Measurements from ENCODE around the gene APOA5.

The APOA5 gene

DNA sequence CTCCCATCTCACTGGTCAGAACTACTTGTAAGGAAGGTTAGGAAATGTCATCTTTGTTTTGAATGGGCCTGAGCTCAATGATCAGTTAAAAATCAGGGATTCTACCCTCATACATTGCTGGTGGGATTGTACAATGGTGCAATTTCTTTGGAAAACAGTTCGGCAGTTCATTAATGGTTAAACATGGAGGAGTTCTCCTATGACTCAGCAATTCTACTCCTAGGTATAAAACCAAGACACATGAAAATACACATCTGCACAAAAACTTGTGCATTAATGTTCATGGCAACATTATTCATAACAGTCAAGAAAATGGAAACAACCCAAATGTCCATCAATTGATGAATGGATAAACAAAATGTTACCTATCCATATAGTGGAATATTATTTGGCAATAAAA is 4.9 kb upstream of the APOA5 start:
- DNase-seq: no peak

DNA sequence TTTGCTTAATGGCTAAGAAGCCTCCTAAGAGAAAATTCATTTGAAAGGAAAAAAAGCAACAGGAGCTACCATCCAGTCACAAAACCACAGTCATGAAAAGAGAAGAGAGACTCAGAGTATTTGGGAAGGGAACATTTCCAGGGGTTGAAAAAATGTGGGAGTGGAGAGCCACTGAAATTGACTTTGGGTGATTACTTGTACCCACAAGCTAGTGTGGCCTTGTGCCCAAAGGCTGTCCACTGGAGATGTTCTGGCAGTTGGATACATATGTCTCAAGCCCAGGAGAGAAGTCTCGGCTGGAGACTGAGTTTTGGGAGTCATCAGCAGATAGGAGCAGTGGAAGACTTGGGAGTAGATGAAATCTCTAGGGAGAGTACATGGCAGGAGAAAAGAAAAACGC is 3.2 kb upstream of the APOA5 start:
- DNase-seq: no peak

DNA sequence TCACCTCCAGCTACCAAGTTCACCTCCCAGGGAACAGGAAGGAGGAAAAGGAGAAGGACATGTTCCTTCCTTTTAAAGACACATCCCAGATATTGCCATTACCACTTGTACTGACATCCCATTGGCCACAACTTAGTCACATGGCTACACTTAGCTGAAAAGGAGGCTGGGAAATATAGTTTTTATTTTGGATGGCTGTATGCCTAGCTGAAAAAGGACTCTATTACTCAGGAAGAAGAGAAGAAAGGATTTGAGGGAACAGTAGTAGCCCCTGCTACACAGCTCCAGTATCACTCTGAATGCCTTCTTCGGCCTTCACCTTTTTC is 2.1 kb upstream of the APOA5 start:
- DNase-seq: no peak

DNA sequence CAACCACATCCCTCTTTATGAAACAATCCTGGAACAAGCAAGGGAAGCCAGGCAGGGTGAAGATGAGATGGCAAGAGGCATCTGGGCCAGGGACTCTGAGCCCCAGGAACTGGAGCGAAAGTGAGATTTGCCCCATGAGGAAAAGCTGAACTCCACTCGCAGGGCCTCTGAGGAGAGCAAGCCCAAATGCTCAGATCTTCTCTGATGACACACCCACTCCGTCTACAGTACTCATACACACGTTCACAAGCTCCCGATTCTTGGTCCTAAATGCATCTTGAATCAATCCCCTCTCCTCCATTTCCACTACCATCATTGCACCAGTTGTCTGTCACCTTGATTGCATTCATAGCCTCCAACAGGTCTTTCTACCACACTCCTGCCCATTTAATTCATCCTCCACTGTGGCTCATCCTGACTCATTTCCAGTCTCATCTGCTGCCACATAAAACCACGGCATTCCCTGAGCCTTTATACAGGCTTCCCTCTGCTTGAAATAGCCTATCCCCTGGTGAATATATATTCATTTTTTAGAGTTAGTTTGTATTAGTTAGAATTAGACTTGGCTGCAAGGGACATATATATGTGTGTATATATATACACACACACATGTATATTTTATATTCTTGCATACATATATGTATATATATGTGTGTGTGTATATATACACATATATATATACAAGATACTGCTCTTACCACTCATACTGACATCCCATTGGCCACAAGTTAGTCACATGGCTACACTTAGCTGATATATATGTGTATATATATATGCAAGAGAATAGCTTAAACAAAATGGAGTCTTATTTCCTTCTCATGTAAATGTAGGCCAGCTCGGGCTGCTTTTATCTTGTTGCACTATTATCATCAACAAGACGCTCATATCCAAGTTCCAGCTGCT is 1.4 kb upstream of the APOA5 start:
- no peak for DNase-seq

DNA sequence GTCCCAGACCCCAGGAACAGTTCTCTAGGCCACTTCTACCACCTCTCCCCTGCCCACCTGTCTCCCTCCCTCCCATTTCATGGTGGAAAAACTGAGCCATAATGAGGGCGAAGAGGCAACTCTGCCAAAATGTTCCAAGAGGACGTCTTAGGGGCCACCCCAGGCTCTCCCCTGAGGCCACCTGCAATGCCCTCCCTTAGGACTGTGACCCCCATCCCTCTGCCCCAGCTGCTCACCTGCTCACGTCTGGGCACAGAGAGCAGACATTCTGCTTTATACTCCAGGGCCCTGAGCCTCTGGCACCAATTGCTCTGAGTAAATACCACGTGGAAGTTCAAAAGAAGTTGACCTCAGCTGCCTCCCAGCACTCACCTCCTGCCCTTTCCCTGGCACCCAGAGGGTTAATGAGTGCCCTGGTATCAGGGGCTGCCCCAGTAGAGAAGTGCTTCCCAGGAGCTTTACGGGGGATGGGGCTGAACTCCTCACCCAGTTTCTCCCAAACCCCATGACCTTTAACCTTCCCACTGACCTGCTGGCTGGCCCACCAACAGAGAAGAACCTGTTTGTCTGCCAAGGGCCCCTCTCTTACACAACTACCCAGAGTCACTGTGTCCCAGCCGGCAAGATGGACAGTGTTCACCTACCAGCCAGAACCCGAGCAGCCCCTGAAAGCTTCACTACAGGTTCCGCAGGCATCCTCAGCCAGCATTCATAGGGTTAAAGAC is 627 bp upstream of the APOA5 start:
- no peak for DNase-seq

DNA sequence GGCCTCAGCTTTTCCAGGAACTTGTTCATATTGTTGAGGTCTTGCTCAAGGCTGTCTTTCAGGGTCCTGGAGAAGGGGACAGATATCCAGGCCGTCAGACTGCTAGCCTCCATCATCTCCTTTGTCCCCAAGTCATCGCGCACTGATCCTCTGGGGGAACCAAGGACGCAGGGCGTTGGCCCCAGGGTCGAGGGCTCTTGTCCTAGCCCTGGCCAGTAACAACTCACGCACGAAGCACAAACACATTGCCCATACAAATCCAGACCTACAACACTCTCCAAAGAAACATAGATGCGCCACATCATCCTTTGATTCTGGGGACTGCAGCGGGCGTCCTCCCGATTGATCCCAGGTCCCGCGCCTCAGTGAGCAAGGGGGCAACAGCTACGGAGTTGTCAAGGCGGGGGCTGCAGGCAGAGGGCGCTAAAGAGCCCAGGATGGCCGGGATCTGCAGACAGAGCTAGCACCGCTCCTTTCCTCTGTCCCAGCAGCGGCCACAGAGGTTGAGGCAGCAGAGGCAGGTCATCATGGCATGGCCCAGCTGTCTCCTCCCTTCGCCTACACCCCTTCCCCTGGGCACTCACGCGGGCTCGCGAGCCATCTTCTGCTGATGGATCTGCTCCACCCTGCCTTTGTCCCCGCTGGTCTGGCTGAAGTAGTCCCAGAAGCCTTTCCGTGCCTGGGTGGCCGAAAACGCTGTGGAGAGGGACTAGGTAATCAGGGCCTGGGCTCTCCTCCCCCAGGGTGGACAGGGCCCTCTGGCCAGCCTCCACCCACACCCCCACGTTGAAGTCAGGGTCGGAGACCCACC is 472 bp downstream of the APOA5 start:
- DNase-seq: peak; percentile 92

DNA sequence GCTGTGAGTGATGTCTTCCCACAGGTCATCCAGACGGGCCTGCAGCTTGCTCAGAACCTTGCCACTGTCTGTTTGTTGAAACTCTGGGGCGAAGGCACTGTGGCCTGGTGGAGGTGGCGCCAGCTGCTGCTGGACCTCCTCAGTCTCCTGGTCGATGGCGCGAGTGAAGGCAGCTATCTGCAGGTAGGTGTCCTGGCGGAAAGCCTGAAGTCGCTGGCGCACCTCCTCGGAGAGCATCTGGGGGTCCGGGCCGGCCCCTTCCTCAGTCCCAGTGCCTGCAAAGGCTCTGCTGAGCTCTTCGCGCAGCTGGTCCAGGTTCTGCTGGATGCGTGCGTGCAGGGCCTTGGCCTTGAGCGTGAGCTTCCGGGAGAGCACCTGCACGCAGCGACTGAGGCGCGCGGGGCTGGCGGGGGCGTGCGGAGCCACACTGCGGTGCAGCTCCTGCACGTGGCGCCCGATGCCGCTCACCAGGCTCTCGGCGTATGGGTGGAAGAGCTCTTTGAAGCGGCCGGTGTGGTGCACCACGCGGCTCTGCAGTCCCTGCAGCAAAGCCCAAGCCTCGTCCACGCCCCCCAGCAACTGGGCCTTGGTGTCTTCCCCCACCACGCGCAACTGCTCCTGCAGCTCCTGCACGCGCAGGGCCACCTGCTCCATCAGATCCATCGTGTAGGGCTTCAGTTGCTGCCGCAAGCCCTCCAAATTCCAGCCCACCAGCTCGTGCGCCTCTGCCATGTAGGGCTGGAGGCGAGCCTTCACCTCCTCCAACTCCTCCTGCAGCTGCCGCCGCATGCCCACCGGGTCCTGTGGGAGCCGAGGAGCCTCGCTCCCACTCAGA is 1.3 kb downstream of the APOA5 start:
- no peak for DNase-seq

DNA sequence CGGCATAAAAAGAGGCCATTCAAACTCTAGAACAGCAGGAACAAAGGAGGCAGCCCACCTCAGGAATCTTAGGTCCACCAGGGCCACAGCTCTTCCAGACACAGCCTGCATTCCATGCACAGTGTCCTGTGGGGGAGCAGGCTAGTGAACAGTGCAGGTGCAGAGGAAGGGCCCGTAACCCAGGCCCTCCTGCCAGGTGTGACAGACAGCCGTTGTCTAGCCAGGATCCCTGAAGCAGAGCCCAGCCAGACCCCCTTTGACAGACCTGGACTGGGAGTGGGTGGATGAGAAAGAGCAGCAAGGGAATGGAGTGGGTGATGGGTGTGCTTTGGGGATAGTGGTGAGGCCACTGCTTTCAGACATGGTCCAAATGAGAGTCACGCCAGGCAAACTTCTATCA is 2.7 kb downstream of the APOA5 start:
- DNase-seq: no peak

DNA sequence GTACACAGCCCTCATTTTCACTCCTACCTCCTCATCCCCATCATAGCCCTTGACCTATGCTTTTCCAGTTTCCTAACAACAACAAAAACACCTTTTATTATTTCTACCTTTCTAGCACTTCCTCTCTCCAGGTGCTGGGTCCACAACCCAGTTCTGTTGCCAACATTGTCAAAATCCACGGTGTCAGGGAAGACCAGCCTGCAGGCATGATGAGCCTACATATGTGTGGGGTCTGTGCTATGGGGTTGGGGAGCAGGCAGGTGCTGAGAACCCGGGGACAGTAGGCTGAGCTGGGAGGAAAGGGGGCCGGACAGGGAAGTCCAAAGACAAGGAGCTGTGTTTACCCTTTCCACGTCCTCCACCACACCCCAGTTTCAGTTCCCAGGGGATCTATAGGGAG is 3.1 kb downstream of the APOA5 start:
- DNase-seq: no peak

DNA sequence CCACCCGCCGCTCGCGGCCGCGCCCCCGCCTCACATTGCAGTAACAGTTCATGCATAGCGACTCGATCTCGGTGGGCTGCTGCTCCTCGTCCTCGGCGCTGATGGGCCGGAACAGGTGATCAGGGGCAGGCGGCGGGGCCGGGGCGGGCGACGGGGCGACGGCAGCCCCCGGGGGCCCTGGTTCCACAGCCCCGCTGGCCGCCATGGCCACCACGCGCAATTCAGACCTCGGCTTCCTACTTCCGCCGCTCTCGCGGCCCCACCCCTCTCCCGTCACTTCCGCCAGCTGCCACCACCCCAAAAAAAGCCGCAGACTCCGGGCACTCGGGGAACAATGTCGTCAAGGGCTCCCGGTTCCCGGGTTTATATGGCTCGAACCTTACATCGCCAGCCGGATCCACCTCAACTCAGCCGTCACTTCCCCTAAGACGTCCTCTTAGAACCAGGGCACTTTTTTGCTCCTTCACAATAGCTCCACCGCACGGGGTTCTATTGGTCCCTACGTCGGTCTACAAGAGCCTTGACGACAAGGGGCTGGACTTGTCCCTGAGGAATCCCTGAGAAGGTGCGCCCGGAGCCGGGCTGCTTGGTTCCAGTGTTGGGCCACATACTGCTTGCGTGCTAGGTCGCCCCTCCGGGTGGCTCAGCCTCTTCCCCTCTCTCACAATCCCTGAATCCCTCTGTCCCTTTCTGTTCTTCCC is 3.7 kb downstream of the APOA5 start, which contains the start of gene ZPR1:
Gene ZPR1, minus strand, starts transcription at position 238 of the 701 bp plus-strand sequence. Its CDS starts 33 bp downstream, at position 205.
- DNase-seq: peak; percentile 91

DNA sequence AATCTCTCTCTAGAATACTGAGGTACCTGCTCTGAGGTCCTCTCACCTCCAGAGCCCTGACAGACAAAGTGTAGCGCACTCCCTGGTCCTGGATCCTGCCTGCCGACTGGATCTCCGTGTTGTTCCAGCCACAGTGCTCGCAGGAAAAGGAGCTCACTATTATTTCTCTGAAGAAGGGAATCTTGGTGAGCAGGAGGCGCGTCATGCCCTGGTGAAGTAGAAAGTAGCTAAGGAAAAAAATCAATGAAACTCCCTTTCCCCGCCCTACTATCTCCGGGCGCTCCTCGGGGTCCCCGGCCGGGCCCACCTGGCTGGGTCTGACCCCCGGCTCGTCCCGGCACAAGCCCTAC is 4.3 kb downstream of the APOA5 start:
- DNase-seq: no peak

DNA sequence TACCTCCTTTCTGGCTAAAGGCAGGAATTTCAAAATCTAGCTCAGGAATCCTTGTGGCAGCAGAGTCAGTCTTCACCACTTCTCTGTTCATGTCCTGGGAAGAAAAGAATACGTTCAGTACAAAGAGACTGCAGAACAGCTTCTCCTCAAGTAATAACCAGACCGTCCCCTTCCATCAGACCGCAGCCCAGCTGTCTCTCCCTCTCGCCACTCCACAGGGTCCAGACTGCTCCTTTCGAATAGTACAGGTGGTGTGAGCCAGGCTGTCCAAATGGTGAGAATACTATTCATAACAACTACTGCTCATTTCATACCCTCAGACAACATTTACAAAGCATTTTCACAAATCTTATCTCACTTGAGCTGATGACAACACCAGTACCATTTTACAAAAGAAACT is 4.7 kb downstream of the APOA5 start:
- DNase-seq: no peak

DNA sequence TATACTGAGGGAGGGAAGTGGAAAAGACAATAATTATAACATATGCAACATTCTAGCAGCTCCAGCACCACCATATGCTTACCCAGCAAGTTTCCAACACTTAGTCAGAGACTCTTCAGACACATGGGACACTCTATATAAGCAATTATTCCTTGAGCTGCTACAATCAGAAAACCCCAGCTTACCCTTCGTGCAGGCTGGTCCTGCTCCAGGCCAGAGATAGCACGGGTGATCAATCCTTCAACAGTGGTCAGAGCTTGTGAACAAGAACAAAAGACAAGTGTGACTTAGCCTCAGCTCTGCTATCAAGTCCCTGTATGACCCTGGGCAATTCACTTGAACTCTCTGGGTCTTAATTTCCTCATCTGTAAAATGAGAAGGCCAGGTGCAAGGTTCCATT is 5.4 kb downstream of the APOA5 start:
- no peak for DNase-seq

DNA sequence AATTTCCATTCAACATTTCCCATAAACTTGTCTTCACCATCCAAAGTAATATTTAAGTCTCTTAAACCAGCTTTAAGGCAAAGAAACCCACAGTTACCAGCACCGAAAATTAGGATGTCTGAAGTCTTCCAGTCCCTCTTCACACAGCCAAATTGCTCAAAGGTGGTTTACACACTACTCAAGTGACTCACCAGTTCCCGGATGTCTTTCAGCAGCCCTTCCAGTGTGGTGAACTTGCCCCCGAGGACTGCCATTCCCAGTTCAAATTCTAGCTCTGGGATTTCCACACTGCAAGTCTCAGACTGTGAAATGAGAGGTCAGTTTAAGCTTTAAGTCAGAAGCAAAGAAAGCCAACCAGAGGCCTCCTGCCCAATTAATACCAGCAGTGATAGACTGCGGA is 9.0 kb downstream of the APOA5 start:
- DNase-seq: peak; percentile 47

DNA sequence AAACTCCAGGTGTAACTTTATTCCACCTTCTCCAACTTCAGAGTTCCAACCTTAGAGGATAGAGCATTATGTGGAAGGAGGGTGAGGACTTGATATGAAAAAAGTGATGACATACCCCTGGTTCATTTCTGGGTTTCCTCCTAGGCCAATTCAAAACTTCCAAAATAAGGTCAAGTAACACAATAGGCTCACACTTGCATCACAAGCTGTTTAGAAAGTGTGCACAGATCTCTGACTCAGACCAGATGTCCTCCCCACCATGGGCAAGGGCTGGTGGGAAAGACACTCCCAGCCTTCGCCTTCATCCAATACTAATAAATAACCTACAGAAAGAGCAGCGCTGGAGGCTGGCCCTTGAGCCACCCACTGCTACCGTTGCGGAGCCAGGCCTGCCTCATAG is 13.1 kb downstream of the APOA5 start:
- no peak for DNase-seq

DNA sequence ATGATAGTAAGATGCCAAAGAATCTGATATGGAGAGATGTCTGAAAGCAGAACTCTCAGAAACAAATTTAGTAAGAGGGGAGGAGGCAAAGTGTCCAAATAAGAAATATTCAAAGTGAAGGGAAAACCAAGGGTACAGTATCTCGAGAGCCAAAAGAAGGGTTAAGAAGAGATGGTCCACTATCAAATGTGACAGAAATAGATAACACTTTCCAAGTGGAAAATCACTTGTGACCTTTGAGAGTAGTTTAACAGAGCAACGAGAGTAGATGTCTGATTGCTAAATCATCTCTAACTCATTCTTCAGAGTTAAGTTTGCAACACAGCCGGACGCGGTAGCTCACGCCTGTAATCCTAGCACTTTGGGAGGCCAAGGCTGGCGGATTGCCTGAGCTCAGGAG is 14.6 kb downstream of the APOA5 start:
- no peak for DNase-seq

DNA sequence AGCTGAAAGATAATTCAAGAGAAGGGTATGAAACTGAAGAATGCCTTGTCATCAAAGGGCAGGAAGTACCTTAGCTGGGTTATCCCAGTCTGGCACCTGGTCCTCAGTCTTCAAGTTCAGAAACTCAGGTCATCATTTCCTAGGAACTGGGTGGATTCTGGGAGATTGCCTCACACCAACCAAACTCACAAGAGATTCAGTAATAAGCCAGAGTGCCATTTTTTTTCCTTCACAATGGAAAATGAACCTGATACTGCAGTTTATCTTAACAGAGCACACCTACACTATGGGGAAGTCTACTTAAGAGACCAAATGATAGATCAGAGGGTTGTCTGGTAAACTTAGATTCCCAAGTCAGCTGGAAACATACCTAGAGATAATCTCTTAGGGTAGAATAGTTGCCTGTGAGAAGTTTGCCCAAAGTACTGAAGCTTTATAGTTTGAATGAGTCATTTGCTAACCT is 15.1 kb downstream of the APOA5 start:
- no peak for DNase-seq

DNA sequence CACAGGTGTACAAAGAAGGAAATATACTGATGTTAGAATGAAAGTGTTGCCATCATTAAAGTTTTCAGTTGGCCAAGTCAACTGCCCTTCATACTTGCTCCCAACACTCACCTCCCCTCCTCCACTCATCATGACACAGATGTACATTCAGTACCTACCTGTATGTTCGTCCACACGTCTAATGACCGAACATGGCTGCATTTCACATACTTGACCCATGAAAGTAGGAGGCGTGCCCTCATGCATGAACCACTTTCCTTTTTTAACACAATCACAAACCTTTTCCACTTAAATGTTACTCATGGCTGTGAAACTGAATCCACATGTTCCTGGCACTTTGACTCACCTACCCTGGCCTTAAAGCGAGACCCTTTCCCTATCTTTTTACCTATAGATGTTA is 15.7 kb downstream of the APOA5 start:
- no peak for DNase-seq

DNA sequence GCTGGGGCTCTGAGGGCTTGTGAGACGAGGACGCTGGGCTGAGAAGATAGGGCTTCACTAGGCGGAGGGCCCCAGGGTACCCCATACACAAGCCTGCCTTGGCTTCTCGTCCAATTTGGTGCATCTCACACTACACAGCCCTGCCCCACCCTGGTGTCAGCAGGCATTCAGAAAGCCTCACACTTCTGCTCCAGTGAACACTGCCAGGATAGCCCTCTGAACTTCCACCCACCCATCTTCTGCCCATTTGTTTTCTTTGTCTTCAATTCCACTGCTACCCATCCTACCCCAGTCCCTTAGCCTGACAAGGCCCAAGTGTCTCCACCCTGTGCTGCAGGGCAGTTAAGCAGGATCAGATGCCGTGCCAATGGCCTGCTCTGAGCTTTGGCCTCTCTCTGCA is 17.0 kb downstream of the APOA5 start:
- DNase-seq: no peak

DNA sequence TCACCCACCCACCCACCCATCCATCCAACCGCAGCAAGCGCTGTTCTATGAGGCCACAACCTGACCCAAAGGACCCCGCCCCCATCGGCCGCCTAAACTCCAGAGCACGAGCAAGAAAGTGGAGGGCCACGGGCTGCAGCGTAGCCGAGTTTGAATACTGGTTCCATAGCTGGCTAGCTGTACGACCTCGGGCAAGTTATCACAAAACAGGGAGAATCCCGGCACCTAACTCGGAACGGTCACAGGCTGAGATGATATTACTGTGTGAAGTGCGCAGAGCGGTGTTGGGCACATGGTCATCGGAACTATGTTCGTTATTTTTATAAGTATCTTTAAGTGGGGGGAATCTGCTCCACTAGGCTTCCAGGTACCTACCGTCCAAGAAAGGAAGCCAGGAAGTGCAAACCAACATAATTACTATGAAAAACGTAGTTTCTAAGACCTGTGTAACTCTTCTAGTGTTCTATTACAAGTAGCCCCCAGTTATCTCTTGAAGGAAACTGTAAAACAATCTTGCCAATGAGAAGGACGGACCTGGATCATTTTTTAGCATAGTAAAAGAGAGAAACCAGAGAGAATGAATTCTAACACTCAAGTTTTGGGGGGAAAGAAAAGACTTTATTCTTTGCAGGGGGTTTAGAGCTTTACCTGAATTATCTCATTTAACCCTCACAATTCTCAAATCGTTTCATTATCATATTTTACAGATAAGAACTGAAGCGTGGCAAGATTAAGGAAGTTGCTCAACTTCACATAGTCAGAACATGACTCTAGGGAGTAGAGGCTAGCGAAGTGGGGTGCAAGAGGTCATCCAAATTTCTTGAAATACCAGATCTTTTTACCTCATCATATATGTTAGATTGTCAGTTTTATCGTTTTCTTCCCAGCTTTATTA is 18.2 kb downstream of the APOA5 start:
- no peak for DNase-seq
